Measurements from ENCODE around the gene MYO1A.
A peak's percentile ranks its signal among the peaks of the same experiment; 100 is the strongest.
"Not testable (repeated sequence)": the region's sequence is repeated elsewhere in the genome, so short reads cannot be mapped to it uniquely, and the experiment has no call there.

The MYO1A gene

GRCh38 chr12:56988207-56988739 lies 61.7 kb downstream of the MYO1A start:
- Mint-ChIP-seq H3K36me3 (no peaks in the 10 kb centered on the region), H3K4me1 (peaks cover 25% of the 10 kb centered on the region), H3K9me3 (no peaks in the 10 kb centered on the region), H3K27ac (no peak overlapping the region), H3K27me3 (no peaks in the 10 kb centered on the region), H3K4me3 (no peak overlapping the region)
- ATAC-seq = no peak

GRCh38 chr12:56987551-56988053 lies 62.3 kb downstream of the MYO1A start:
- no peaks in the 10 kb centered on the region for H3K36me3 Mint-ChIP-seq

GRCh38 chr12:56987011-56987410 lies 62.9 kb downstream of the MYO1A start:
- peak overlapping the region; percentile 28 for H3K4me3 Mint-ChIP-seq
- H3K27me3 Mint-ChIP-seq = no peaks in the 10 kb centered on the region
- no peak overlapping the region for H3K27ac Mint-ChIP-seq
- no peak for ATAC-seq
- H3K4me1 Mint-ChIP-seq = peaks cover 25% of the 10 kb centered on the region
- no peaks in the 10 kb centered on the region for H3K9me3 Mint-ChIP-seq
- H3K36me3 Mint-ChIP-seq = no peaks in the 10 kb centered on the region

More at GRCh38 chr12:56987551-56988053, 62.3 kb downstream of the MYO1A start:
- ATAC-seq = peak; percentile 71
- Mint-ChIP-seq H3K27ac (no peak overlapping the region), H3K27me3 (no peaks in the 10 kb centered on the region), H3K4me1 (peaks cover 25% of the 10 kb centered on the region), H3K9me3 (no peaks in the 10 kb centered on the region), H3K4me3 (peak overlapping the region; percentile 28)

GRCh38 chr12:56985714-56986113 lies 64.2 kb downstream of the MYO1A start:
- H3K4me1 Mint-ChIP-seq = peaks cover 16% of the 10 kb centered on the region
- H3K9me3 Mint-ChIP-seq, ATAC-seq, H3K36me3 Mint-ChIP-seq, H3K27me3 Mint-ChIP-seq, H3K27ac Mint-ChIP-seq, H3K4me3 Mint-ChIP-seq: not testable (repeated sequence)

- no peaks in the 10 kb centered on the region for H3K27me3 Mint-ChIP-seq
- ATAC-seq = no peak
- no peak overlapping the region for H3K4me3 Mint-ChIP-seq
- peaks cover 11% of the 10 kb centered on the region for H3K36me3 Mint-ChIP-seq
- peaks cover 15% of the 10 kb centered on the region for H3K4me1 Mint-ChIP-seq
- no peaks in the 10 kb centered on the region for H3K9me3 Mint-ChIP-seq
- H3K27ac Mint-ChIP-seq = no peak overlapping the region
These were observed 66.5 kb downstream of the MYO1A start for GRCh38 chr12:56983386-56983785.

GRCh38 chr12:56982578-56983236 lies 67.2 kb downstream of the MYO1A start:
- not testable (repeated sequence) for H3K9me3 Mint-ChIP-seq, H3K4me1 Mint-ChIP-seq, ATAC-seq, H3K27ac Mint-ChIP-seq, H3K27me3 Mint-ChIP-seq, H3K4me3 Mint-ChIP-seq
- peaks cover 11% of the 10 kb centered on the region for H3K36me3 Mint-ChIP-seq

GRCh38 chr12:56980941-56981530 lies 68.9 kb downstream of the MYO1A start:
- H3K9me3 Mint-ChIP-seq = no peaks in the 10 kb centered on the region
- ATAC-seq = no peak
- H3K36me3 Mint-ChIP-seq = peaks cover 11% of the 10 kb centered on the region
- H3K4me1 Mint-ChIP-seq = no peaks in the 10 kb centered on the region
- H3K27me3 Mint-ChIP-seq = no peaks in the 10 kb centered on the region
- H3K27ac Mint-ChIP-seq = no peak overlapping the region
- H3K4me3 Mint-ChIP-seq = no peak overlapping the region

- no peaks in the 10 kb centered on the region for H3K4me1 Mint-ChIP-seq
- no peaks in the 10 kb centered on the region for H3K27me3 Mint-ChIP-seq
- peaks cover 11% of the 10 kb centered on the region for H3K36me3 Mint-ChIP-seq
- no peaks in the 10 kb centered on the region for H3K9me3 Mint-ChIP-seq
- H3K4me3 Mint-ChIP-seq = no peak overlapping the region
- no peak for ATAC-seq
- no peak overlapping the region for H3K27ac Mint-ChIP-seq
These were observed 69.7 kb downstream of the MYO1A start for GRCh38 chr12:56980268-56980667.

- ATAC-seq = no peak
- Mint-ChIP-seq H3K27me3 (no peaks in the 10 kb centered on the region), H3K4me1 (no peaks in the 10 kb centered on the region), H3K9me3 (no peaks in the 10 kb centered on the region), H3K27ac (no peak overlapping the region), H3K36me3 (peaks cover 11% of the 10 kb centered on the region), H3K4me3 (no peak overlapping the region)
These were observed 70.3 kb downstream of the MYO1A start for GRCh38 chr12:56979628-56980027.
